LNCaP clone FGC (cell line): ENCODE data around the gene ENKUR.

Source experiments
- DNase-seq: peaks from one replicate; pipeline ENCODE4 v3.0.0-alpha.2; 2011; ENCODE audit warnings: low read depth
- H3K4me3 ChIP-seq: 2 replicates; pipeline ENCODE4 v1.5.1; 2011; ENCODE audit warnings: mild to moderate bottlenecking, low read depth, low read length, control low read depth
- CTCF ChIP-seq: IDR thresholded peaks from 2 replicates; pipeline ENCODE4 v1.5.1; 2012; ENCODE audit warnings: mild to moderate bottlenecking; ENCODE audit not compliant: control insufficient read depth, insufficient read depth; ENCODE audit errors: extremely low read depth

The ENKUR gene

GRCh38 chr10:24935504-24936292, 80.3 kb downstream of the ENKUR start:
- DNase-seq = no peak
- no peak for TF ChIP-seq CTCF
- H3K4me3 ChIP-seq = no peak overlapping the region
